HepG2 (cell line): Measurements from ENCODE around the gene TCAF1. TPM values are rescaled to one million over a fixed set of nuclear protein-coding genes. Genes with fewer than 3 reads are reported as not detected.

Experiments
- ATAC-seq: fragments of 200-7000 bp; cut with Tn5 transposase; 3 replicates; pipeline ENCODE4 v1.9.1; 2020; ENCODE audit warnings: mild to moderate bottlenecking, moderate library complexity
- BruUV-seq: library from RNA; stranded (reverse); fragments of 400-500 nt; replicated peaks from 2 replicates; lab custom pipeline; 2021; lab: Mats Ljungman, UMichigan
- CTCF ChIA-PET: fragments of 300-600 bp; formaldehyde crosslinking; extraction: SDS; loops from one replicate; lab custom pipeline; 2021; ENCODE audit warnings: low total read pairs, inconsistent platforms, low intra/inter-chr PET ratio; lab: Yijun Ruan, JAX
- POLR2A ChIA-PET: fragments of 350-600 bp; sonication (Branson Sonifier 250); formaldehyde crosslinking; loops from one replicate; lab custom pipeline; 2020; ENCODE audit warnings: antibody characterized with exemption, inconsistent platforms; lab: Yijun Ruan, JAX
- DNase-seq: peaks from one replicate; pipeline ENCODE4 v3.0.0-alpha.2; 2015; ENCODE audit warnings: low spot score
- FAIRE-seq: peaks from 3 replicates; lab custom pipeline; 2011; peaks lifted over from hg19 to GRCh38; lab: Jason Lieb, UNC
- H2AFZ ChIP-seq: one replicate; pipeline ENCODE4 v1.6.1; 2011; ENCODE audit warnings: low read length, inconsistent platforms
- H3K27ac ChIP-seq: fragments of 300-600 bp; 3 replicates; pipeline ENCODE4 v1.8.0; 2011; ENCODE audit warnings: mixed run types, mild to moderate bottlenecking, mixed read lengths, low read length, inconsistent platforms; ENCODE audit not compliant: insufficient read depth; ENCODE audit errors: extremely low read length
- H3K27me3 ChIP-seq, 2 experiments: fragments of 200-600 bp in 1 of 2; 2 replicates in 1 of 2; 3 replicates in 1 of 2; pipeline versions ENCODE4 v1.6.0 to v1.8.0; 2011; ENCODE audit warnings: low read length in 2 of 2, mild to moderate bottlenecking in 2 of 2, moderate library complexity in 2 of 2, inconsistent platforms in 1 of 2; ENCODE audit not compliant: insufficient read depth in 2 of 2, control insufficient read depth in 1 of 2
- H3K36me3 ChIP-seq, 2 experiments: fragments of 200-600 bp in 1 of 2; replicated peaks in 1 of 2; 2 replicates in 1 of 2; 3 replicates in 1 of 2; pipeline versions ENCODE4 v1.5.1 to v1.8.0; 2011; ENCODE audit warnings: low read length in 2 of 2, inconsistent platforms in 1 of 2; ENCODE audit not compliant: insufficient read depth in 2 of 2, control insufficient read depth in 1 of 2
- H3K4me1 ChIP-seq: 2 replicates; pipeline ENCODE4 v1.5.1; 2012; ENCODE audit warnings: low read length, inconsistent platforms; ENCODE audit not compliant: insufficient read depth
- H3K4me2 ChIP-seq: 2 replicates; pipeline ENCODE4 v1.6.0; 2011; ENCODE audit warnings: low read depth, low read length, inconsistent platforms
- H3K4me3 ChIP-seq, 3 experiments: fragments of 200-600 bp in 1 of 3; sonication (generic), shearing (Covaris generic) in 1 of 3; replicated peaks in 1 of 3; 2 replicates each; pipeline ENCODE4 v1.5.1; 2011 to 2016; ENCODE audit warnings: low read length in 3 of 3, inconsistent platforms in 2 of 3, low read depth in 2 of 3, mild to moderate bottlenecking in 2 of 3, control low read depth in 1 of 3, mixed read lengths in 1 of 3; ENCODE audit not compliant: insufficient read depth in 1 of 3
- H3K79me2 ChIP-seq: one replicate; pipeline ENCODE4 v1.6.1; 2011; ENCODE audit warnings: low read length, inconsistent platforms; ENCODE audit not compliant: insufficient read depth
- H3K9ac ChIP-seq: 2 replicates; pipeline ENCODE4 v1.6.0; 2011; ENCODE audit warnings: mild to moderate bottlenecking, low read depth, low read length, inconsistent platforms; ENCODE audit not compliant: insufficient read depth
- H3K9me3 ChIP-seq: 2 replicates; pipeline ENCODE4 v1.5.1; 2012; ENCODE audit warnings: mild to moderate bottlenecking, low read length
- H4K20me1 ChIP-seq: 2 replicates; pipeline ENCODE4 v1.6.0; 2011; ENCODE audit warnings: inconsistent platforms, mild to moderate bottlenecking, low read length, moderate library complexity; ENCODE audit not compliant: insufficient read depth
- AKAP8 ChIP-seq: sonication (generic); formaldehyde crosslinking; IDR thresholded peaks from 2 replicates; pipeline ENCODE4 v1.5.1; 2020; ENCODE audit warnings: mild to moderate bottlenecking, missing genetic modification reagents
- DDIT3 ChIP-seq: sonication (generic); formaldehyde crosslinking; IDR thresholded peaks from 2 replicates; pipeline ENCODE4 v1.4.0; 2020; ENCODE audit warnings: mild to moderate bottlenecking, missing genetic modification reagents
- MAFF ChIP-seq: IDR thresholded peaks from 2 replicates; pipeline ENCODE4 v1.6.1; 2011; ENCODE audit warnings: low read depth, low read length, improper control_type of control experiment
- MAFK ChIP-seq, 2 experiments: IDR thresholded peaks in 1 of 2; conservative IDR thresholded peaks in 1 of 2; 2 replicates each; pipeline ENCODE4 v1.6.1; 2011; ENCODE audit warnings: improper control_type of control experiment in 2 of 2, low read length in 2 of 2
- MAZ ChIP-seq, 2 experiments: sonication (generic) in 1 of 2; formaldehyde crosslinking in 1 of 2; IDR thresholded peaks; 2 replicates each; pipeline versions ENCODE4 v1.5.0 to v1.6.1; 2012 to 2020; ENCODE audit warnings: low read depth in 2 of 2, mild to moderate bottlenecking in 2 of 2, borderline replicate concordance in 1 of 2, improper control_type of control experiment in 1 of 2, low read length in 1 of 2, missing genetic modification reagents in 1 of 2, moderate library complexity in 1 of 2
- NFKB2 ChIP-seq: sonication (generic); formaldehyde crosslinking; IDR thresholded peaks from 2 replicates; pipeline ENCODE4 v1.4.0; 2020; ENCODE audit warnings: missing genetic modification reagents, borderline replicate concordance
- RCOR2 ChIP-seq: IDR thresholded peaks from 2 replicates; pipeline ENCODE4 v1.6.1; 2016; ENCODE audit warnings: missing biosample characterization, missing genetic modification reagents
- THAP9 ChIP-seq: sonication (generic); formaldehyde crosslinking; IDR thresholded peaks from 2 replicates; pipeline ENCODE4; 2020; ENCODE audit warnings: missing genetic modification reagents, mild to moderate bottlenecking, borderline replicate concordance
- ZNF12 ChIP-seq: sonication (generic); formaldehyde crosslinking; IDR thresholded peaks from 2 replicates; pipeline ENCODE4 v1.5.0; 2020; ENCODE audit warnings: missing genetic modification reagents
- WGBS: methylation state at CpG from one replicate; pipeline ENCODE4 v1.1.6; 2017; ENCODE audit warnings: low lambda C conversion rate; 5-methylcytosine and 5-hydroxymethylcytosine counted together
- in situ Hi-C: cut with HindIII; loops from 2 replicates; pipeline ENCODE4 v1.10.0; 2017; ENCODE audit warnings: low pct_unique_long_range_greater_than_20kb; ENCODE audit not compliant: extremely low pct_ligation_motif_present
- intact Hi-C: fragments of 100-400 bp; cut with micrococcal nuclease; formaldehyde crosslinking; loops from one replicate; pipeline ENCODE4 v1.10.0; 2022; ENCODE audit not compliant: unreplicated experiment
- polyA plus RNA-seq, 8 experiments: library from polyadenylated mRNA; depleted of rRNA in 3 of 8; stranded (reverse) in 7 of 8; unstranded in 1 of 8; fragments of >200 nt; fragmentation: Illumina TruSeq in 4 of 8; extraction: Trizol in 4 of 8; gene quantifications; 2 replicates each; pipeline versions ENCODE4 v1.2.1 to v1.2.3, GENCODE V29; 2011 to 2016; ENCODE audit warnings: low read depth in 4 of 8, missing spikeins in 1 of 8, mixed read lengths in 1 of 8; ENCODE audit not compliant: insufficient read depth in 1 of 8
- total RNA-seq, 5 experiments: library from RNA; depleted of rRNA; stranded (reverse); fragments of >200 nt; fragmentation: Illumina TruSeq; extraction: Trizol; gene quantifications; 2 replicates each; pipeline ENCODE4 v1.2.3, GENCODE V29; 2016; ENCODE audit warnings: low read depth in 1 of 5

Gene TCAF1
- total and polyA plus RNA-seq, 2 of the 13 experiments (the other 11 are each of a cell fraction or from before 2014, with no cell fraction given) = 36.2 to 101 TPM

DNA sequence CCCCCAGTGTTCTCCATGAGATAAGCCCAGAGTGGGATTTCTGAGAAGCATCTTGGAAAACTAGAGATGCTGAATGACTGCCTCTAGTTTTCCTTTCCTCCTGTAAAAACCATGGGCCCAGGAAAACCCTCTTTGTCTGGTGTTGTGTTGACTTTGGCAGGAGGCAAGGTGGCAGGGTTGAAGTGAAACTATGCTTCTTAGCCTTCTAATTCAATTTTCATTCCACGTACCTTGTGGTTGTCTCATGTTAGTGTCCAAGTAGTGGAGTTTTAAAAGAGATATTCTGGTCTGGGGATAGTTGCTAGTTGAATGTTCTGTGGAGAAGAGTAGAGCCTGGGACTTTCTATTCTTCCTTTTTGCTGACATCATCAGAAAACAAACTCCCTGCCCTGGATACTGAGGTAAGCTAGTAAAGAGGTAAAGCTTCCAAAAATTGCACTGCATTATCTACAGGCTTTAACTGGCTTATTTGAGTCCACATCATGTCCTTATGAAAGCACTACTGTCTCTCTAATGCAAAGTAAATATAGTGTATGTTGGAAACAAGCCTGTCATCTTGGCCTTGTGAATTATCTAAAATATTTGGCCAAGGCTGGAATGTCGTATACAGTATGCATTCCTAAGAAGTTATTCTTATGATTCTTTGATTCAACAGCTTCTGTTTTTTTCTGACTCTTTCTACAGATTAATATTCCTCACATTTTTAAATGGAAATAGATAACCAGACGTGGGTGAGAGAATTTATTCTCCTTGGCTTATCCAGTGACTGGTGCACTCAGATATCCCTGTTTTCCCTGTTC, 32.8 kb upstream of the TCAF1 start, which contains the start of gene OR2F2:
Gene OR2F2, plus strand, starts transcription at position 708 of the 800 bp plus-strand sequence. Its CDS starts 0 bp downstream, at position 708.
- no peak within 1 kb of the TSS for H3K27ac ChIP-seq
- no peaks in the 10 kb centered on the region for H3K79me2 ChIP-seq
- no peak within 1 kb of the TSS for H3K4me3 ChIP-seq
- H3K9me3 ChIP-seq = no peaks in the 10 kb centered on the region
- ChIA-PET CTCF (no interaction called here), POLR2A (no interaction called here)
- intact Hi-C loops = no loop called here
- BruUV-seq = no TSS peak
- H3K9ac ChIP-seq = no peak within 1 kb of the TSS
- ATAC-seq (no peak), FAIRE-seq (no peak), DNase-seq (peak; percentile 45)
- no peak within 1 kb of the TSS for H3K4me2 ChIP-seq
- no peak within 1 kb of the TSS for H2AFZ ChIP-seq
- in situ Hi-C loops = no loop called here
- no peaks in the 10 kb centered on the region for H3K36me3 ChIP-seq
- peaks cover 16% of the 10 kb centered on the region for H3K4me1 ChIP-seq
- TF ChIP-seq MAFF (peak; percentile 99), MAZ (IDR thresholded peaks at IDR 0.05; ENCODE audit: borderline replicate concordance, low read depth, low read length) (no peak), MAZ (CRISPR knock-in tag; IDR thresholded peaks at IDR 0.05; ENCODE audit: low read depth) (no peak), DDIT3 (CRISPR knock-in tag) (no peak), THAP9 (CRISPR knock-in tag) (no peak), RCOR2 (CRISPR knock-in tag) (no peak), NFKB2 (CRISPR knock-in tag) (no peak), ZNF12 (CRISPR knock-in tag) (no peak), MAFK (conservative IDR thresholded peaks at IDR 0.05 in 1 of 2, IDR thresholded peaks at IDR 0.05 in 1 of 2; ENCODE audit: low read length in 2 of 2) (peak; percentile 98 to 99), AKAP8 (CRISPR knock-in tag) (no peak)
- H4K20me1 ChIP-seq = no peaks in the 10 kb centered on the region
- 68% methylated on average over 3 of the region's 3 CpGs for WGBS
- no peaks in the 10 kb centered on the region for H3K27me3 ChIP-seq
